Esophagus (tissue), 2 donors: Measurements from ENCODE around the gene KLF18. TPM values are rescaled to one million over a fixed set of nuclear protein-coding genes. Genes with fewer than 3 reads are reported as not detected.

Experiments used
- H3K27ac ChIP-seq, 2 donors: one replicate each; pipeline ENCODE4 v1.5.1; 2013; ENCODE audit warnings: low read depth in 2 of 2, mild to moderate bottlenecking in 2 of 2, inconsistent platforms in 1 of 2, low read length in 1 of 2, moderate library complexity in 1 of 2
- H3K27me3 ChIP-seq, 2 donors: one replicate each; pipeline ENCODE4 v1.6.1; 2013; ENCODE audit warnings: low read length in 2 of 2, control low read depth in 1 of 2, mild to moderate bottlenecking in 1 of 2; ENCODE audit not compliant: insufficient read depth in 2 of 2, control insufficient read depth in 1 of 2
- H3K36me3 ChIP-seq, 2 donors: one replicate each; pipeline ENCODE4 v1.6.1; 2013; ENCODE audit warnings: low read length in 1 of 2; ENCODE audit not compliant: control insufficient read depth in 2 of 2, insufficient read depth in 2 of 2
- H3K4me1 ChIP-seq, 2 donors: one replicate each; pipeline ENCODE4 v1.6.1; 2013; ENCODE audit warnings: low read length in 1 of 2; ENCODE audit not compliant: control insufficient read depth in 2 of 2, insufficient read depth in 2 of 2
- H3K4me3 ChIP-seq, 2 donors: one replicate each; pipeline ENCODE4 v1.5.1; 2013; ENCODE audit warnings: low read length in 2 of 2, mild to moderate bottlenecking in 2 of 2, low read depth in 1 of 2, moderate library complexity in 1 of 2
- H3K9me3 ChIP-seq, 2 donors: one replicate each; pipeline ENCODE4 v1.6.1; 2013; ENCODE audit warnings: mild to moderate bottlenecking in 2 of 2, low read depth in 1 of 2, low read length in 1 of 2, moderate library complexity in 1 of 2; ENCODE audit not compliant: control insufficient read depth in 2 of 2, insufficient read depth in 1 of 2
- WGBS, 2 donors: extraction: QIAGEN DNeasy Blood & Tissue Kit; methylation state at CpG; one replicate each; pipeline ENCODE4 v1.1.7; 2013; 5-methylcytosine and 5-hydroxymethylcytosine counted together
- polyA plus RNA-seq, 2 donors: library from polyadenylated mRNA; stranded (reverse); fragments of 200-250 nt; gene quantifications; one replicate each; pipeline ENCODE4 v1.2.3, GENCODE V29; 2013
- donor health status: healthy with polysubstance abuse.
- donor health status: Bipolar disorder and iron deficiency.

Gene KLF18
- polyA plus RNA-seq, 2 donors: not detected

- WGBS, 2 donors: 72 to 73% methylated on average over 13 of the region's 13 CpGs
- Histone ChIP-seq H3K4me3 (no peak overlapping the region), H3K27me3 (no peaks in the 10 kb centered on the region), H3K4me1 (no peaks in the 10 kb centered on the region), H3K36me3 (no peaks in the 10 kb centered on the region), H3K27ac (no peak overlapping the region), H3K9me3 (no peaks in the 10 kb centered on the region)
Observed at GRCh38 chr1:44089371-44090048, 51.9 kb downstream of the KLF18 start.

Other genes starting within 250 kb of the KLF18 start
- gene ARTN, start 207.8 kb downstream of the KLF18 start, polyA plus RNA-seq: 1 to 10 TPM; 1.8 to 2.6 TPM
- 10 to 100 TPM; 18.1 to 22.1 TPM for gene IPO13, start 194.7 kb downstream of the KLF18 start, polyA plus RNA-seq
- gene DPH2, start 171.6 kb downstream of the KLF18 start, polyA plus RNA-seq: 10 to 100 TPM; 14.2 to 17.9 TPM
- gene ATP6V0B, start 166.7 kb downstream of the KLF18 start, polyA plus RNA-seq: 100 to 1,000 TPM in 1 of 2 donors, 10 to 100 TPM in 1; 66.1 to 124 TPM
- gene B4GALT2, start 162.4 kb downstream of the KLF18 start, polyA plus RNA-seq: 10 to 100 TPM; 22.7 to 30.6 TPM
- 1 to 10 TPM; 4.0 to 7.5 TPM for gene CCDC24, start 150.0 kb downstream of the KLF18 start, polyA plus RNA-seq
- gene SLC6A9, start 110.2 kb downstream of the KLF18 start, polyA plus RNA-seq: 10 to 100 TPM; 13.8 to 22.8 TPM
- under 1 TPM; 0.02 to 0.14 TPM for gene KLF17, start 22.8 kb downstream of the KLF18 start, polyA plus RNA-seq
- 10 to 100 TPM; 21.8 to 27.8 TPM for gene DMAP1, start 71.8 kb upstream of the KLF18 start, polyA plus RNA-seq
- 10 to 100 TPM; 15.1 to 26.1 TPM for gene ERI3, start 213.6 kb upstream of the KLF18 start, polyA plus RNA-seq